GM18520 (cell line): Measurements from ENCODE around the gene NOLC1.
"Not testable (repeated sequence)": the region's sequence is repeated elsewhere in the genome, so short reads cannot be mapped to it uniquely, and the experiment has no call there.

Source experiments
- ATAC-seq: cut with Tn5 transposase; IDR thresholded peaks from one replicate; pipeline ENCODE4 v1.9.1; 2021; ENCODE audit not compliant: unreplicated experiment

NOLC1 gene

GRCh38 chr10:102153093-102153620 is 968 bp downstream of the NOLC1 start:
- ATAC-seq = no peak

GRCh38 chr10:102154466-102155116 is 2.4 kb downstream of the NOLC1 start:
- ATAC-seq = no peak

- ATAC-seq = no peak
Measured at GRCh38 chr10:102157224-102157623, 5.0 kb downstream of the NOLC1 start.

DNA sequence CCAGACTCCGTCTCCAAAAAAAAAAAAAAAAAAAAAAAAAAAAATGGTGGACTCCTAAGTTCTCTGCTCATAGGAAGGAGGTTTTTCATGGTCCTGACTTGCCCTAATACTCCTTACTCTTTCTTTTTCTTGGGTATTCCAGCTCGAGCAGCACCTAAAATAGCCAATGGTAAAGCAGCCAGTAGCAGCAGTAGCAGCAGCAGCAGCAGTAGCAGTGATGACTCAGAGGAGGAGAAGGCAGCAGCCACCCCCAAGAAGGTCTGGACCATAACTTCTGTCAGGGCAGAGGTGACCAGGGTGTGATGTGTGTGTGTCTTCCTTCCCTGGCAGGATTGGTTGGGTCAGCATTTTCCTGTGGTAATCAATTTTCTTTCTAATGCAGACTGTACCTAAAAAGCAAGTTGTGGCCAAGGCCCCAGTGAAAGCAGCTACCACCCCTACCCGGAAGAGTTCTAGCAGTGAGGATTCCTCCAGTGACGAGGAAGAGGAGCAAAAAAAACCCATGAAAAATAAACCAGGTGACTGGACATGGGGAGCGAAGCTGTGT is 6.9 kb downstream of the NOLC1 start:
- no peak for ATAC-seq

DNA sequence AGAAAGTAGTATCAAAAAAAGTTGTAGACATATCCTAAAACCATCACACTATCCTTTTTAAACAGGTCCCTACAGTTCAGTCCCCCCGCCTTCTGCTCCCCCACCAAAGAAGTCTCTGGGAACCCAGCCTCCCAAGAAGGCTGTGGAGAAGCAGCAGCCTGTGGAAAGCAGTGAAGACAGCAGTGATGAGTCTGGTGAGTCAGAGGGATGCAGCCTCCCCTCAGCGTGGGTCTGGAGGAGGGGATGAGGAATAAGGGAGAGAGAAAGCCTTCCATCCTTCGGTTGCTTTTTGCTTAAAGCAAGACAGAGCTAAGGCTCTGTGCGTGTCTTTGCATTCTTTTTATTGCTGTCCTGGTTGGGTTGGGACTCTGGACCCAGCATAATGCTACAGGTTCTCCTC is 7.6 kb downstream of the NOLC1 start:
- no peak for ATAC-seq

GRCh38 chr10:102163342-102163989 is 11.3 kb downstream of the NOLC1 start:
- no peak for ATAC-seq

DNA sequence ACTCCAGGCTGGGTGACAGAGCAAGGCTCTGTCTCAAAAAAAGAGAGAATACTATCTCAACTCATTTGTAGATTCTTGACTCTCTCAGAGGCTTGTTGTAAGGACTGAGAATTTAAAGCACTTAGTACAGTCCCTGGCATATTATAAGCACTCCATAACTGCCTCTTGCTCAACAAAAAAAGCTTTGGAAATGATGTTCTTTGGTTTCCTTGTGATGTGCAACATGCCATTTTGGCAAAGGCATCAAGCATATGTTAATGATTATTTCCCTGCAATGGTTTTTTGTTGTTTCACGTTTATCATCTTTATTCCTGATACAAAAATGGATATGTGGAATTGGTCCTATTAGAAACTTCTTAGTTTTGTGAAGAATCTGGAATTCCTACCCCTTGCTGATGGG is 15.7 kb downstream of the NOLC1 start:
- ATAC-seq = no peak

GRCh38 chr10:102170602-102171001 is 18.4 kb downstream of the NOLC1 start:
- ATAC-seq = no peak

- ATAC-seq = no peak
Measured at GRCh38 chr10:102172288-102172687, 20.1 kb downstream of the NOLC1 start.

DNA sequence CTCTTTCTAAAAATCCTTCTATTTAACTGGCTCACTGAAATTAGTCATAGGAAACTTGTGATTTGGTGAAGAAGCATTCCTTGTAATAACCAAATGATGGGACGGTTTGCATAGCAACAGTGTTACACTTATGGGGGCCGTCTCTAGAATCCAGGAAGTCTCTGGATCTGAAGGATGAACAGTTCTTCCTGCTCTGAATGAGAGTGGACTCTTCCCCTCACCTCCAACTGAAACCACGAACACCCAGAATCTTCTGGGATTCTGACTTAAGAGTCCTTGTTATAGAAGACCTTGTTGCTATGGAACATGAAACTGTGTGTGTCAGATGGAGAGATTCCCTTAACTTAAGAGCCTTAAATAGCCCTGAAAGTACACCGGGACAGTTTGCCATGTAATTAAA is 23.2 kb downstream of the NOLC1 start:
- no peak for ATAC-seq

GRCh38 chr10:102184606-102185005 is 32.4 kb downstream of the NOLC1 start:
- ATAC-seq = no peak

DNA sequence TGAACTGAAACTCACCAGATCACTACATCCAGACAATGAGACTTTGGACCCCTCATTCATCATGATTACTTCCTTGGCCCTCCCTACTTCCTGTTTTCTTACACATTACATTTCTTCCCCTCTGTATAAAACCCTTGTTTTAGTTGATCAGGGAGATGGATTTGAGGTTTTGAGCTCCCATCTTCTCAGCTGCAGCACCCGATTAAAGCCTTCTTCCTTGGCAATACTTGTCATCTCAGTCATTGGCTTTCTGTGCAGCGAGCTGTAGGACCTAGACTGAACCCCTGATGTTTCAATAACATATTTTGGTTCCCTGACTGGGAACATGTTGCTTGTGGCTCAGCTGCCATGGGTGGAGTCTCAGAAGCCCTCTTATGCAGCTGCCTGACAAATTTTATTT is 33.1 kb downstream of the NOLC1 start:
- ATAC-seq = no peak

DNA sequence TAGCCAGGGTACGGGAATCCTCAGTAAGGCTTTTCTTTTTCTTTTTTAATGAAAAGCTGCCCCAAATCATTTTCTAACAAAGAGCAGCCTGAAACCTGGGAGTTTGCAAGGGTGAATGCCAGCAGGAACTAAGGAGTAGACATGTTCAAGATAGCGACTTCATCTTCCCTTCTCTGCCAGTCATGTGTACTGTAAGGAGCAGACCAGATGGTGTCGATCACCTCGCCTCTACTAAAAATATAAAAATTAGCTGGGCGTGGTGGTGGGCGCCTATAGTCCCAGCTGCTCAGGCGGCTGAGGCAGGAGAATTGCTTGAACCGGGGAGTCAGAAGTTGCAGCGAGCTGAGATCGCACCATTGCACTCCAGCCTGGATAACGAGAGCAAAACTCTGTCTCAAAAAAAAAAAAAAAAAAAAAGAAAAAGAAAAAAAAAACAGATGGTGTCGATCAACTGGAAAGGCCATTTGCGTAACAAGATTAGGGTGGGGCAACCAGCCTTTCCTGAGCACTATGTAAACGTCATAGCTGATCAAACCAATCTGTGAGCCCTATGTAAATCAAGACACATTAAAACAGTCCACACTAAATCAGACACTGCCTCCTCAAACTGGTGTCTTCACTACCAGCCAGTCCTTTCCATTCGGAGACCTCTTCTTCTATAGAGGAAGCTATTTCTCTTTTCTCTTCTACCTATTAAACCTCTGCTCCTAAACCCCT is 33.8 kb downstream of the NOLC1 start:
- no peak for ATAC-seq

DNA sequence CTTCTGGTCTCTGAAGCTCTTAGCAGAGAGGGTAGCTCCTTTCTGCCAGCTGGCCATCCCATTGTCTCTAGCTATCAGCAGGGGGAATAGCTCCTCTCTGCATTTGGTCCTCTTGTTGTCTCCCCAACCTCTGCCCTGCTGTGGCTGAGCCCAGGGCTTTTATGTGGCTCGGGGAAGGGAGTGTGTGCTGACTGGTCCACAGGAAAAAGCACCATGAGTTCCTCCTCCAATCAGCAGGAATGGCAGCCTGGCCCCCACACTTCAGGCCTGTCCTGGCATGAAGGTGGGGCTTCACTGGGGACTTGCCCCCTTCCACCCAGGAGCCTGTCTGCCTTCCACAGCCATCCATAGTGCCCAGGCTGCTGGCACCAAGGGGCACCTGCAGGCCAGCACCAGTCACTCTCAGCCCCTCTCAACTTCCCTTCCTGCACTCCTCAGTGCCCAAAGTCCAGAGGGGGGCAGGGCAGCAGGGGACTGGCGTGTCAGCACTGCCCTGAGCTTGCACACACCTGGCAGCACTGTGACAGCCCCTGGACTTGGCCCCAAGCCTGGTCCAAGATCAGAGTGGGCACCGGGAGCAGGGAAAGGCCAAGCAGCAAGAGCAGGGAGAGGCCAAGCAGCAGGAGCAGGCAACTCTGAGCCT is 36.2 kb downstream of the NOLC1 start:
- no peak for ATAC-seq

GRCh38 chr10:102188941-102189898 is 37.0 kb downstream of the NOLC1 start:
- not testable (repeated sequence) for ATAC-seq

DNA sequence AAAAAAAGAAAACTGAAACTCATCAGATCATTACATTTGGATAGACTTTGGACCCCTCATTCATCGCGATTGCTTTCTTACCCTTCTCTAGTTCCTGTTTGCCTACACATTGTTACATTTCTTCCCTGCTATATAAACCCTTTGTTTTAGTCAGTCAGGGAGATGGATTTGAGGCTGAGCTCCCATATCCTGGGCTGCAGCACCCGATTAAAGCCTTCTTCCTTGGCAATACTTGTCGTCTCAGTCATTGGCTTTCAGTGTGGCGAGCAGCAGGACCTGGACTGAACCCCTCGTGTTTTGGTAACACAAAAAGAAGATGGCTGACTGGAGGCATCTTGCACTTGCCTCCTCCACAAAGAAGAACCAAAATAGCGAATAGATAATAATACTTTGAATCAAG is 39.8 kb downstream of the NOLC1 start:
- ATAC-seq = no peak

DNA sequence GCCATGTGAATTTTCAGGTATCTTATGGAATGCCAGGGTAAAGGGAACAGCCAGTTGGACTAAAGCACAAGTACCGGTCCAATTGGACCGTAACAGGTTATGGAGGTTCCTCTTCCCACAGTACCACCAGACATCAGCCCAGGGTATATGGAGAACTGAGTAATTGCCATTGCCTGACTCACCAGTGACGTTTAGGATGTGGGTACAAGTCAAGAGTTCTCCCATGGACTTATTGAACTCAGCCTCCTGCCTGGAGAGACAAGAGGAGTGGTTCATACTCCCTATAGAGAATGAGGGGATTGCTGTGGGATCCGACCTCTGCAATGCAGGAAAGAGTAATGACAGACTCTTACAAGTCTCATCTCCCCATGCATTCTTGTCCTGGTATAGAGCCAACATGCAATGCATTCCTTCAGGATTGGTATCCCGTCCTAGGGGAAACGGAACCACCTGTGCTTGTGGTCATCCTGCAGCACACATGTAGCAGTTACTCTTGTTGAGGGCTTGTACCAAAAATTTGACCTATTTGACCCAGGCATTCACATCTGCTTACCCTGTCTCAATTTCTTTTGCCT is 43.2 kb downstream of the NOLC1 start:
- no peak for ATAC-seq

DNA sequence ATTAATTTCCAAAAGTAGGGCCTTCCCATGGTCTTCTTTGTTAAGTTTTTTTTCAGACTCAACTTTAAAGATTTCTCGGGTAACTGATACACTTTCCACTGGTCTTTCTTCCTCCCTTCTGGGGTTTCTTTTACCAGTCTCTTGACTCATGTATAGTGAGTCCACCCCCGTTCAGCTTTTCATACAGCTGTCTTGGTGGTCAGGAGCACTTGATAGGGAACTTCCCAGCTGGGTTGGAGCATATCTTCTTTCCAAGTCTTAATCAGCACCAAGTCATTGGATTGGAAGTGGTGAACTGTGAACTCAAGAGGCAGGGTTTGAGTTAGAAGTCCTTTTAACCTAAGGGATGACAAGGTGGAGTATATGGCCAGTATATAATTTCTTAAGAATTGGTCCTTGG is 44.7 kb downstream of the NOLC1 start:
- ATAC-seq = no peak

DNA sequence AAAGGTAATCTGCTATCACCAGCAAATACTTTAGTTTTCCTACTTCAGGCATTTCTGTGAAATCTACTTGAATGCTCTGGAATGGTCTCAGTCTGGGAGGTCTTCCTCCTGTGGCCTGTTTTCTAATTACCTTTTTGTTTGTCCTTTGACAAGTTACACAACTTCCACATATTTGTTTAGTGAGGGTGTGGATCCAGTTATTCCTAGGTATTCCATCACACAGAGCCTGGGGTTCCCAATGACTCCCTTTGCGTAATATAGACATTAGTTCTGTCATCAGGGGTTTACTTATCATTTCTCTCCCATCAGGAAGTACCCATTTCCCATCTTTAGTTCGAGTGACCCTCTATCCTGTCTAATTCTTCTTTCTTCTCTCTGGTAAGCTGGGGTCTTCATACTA is 45.8 kb downstream of the NOLC1 start:
- no peak for ATAC-seq
